ENCODE data around the gene LCLAT1. TPM values are rescaled to one million over a fixed set of nuclear protein-coding genes. Genes with fewer than 3 reads are reported as not detected.

Gene LCLAT1
- total RNA-seq, 1 experiment from 2014 or later = 32.9 TPM

DNA sequence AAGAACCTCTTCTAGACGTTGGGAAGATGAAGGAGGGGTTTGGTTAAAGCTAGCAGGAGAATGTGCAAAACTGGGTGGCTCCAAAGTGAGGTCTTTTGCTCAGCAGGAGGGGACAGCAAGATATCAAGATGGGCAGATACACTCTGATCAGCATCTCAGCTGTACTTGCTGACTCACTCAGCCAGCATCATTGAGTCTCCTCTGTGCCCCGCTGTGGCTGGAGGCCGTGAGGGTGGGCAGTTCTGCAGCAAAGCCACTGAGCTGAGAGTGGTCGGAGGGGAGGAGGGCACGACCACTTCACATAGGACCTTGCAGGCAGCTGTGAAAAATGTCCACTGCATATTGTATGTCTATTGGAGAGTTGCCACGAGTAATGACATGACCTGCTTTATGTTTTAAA, 208.2 kb downstream of the LCLAT1 start:
- no peak overlapping the region for H2BK20ac ChIP-seq (ENCODE audit: low read depth, low read length, poor library complexity, severe bottlenecking)
- no CpG with 5 or more reads among the region's 6 CpGs for WGBS (ENCODE audit: extremely low coverage, insufficient read length, low lambda C conversion rate)
- H3K79me1 ChIP-seq (ENCODE audit: insufficient read depth, low read depth, low read length, poor library complexity, severe bottlenecking) = no peaks in the 10 kb centered on the region
- Mint-ChIP-seq H3K27me3 (ENCODE audit: low read depth) (peaks cover 59% of the 10 kb centered on the region), H3K4me3 (no peak overlapping the region), H3K36me3 (ENCODE audit: insufficient read depth in 1 of 3, low read depth in 3 of 3) (no peaks in the 10 kb centered on the region), H3K4me1 (peaks cover 20 to 34% of the 10 kb centered on the region in 2 experiments), H3K9me3 (no peaks in the 10 kb centered on the region), H3K27ac (no peak overlapping the region)
- H3K18ac ChIP-seq (ENCODE audit: insufficient read length, low read depth, low read length) = no peak overlapping the region
- no peak overlapping the region for H2AK5ac ChIP-seq (ENCODE audit: insufficient read length, low read length)
- no peak overlapping the region for H4K5ac ChIP-seq (ENCODE audit: insufficient read length, low read depth, low read length)
- H2BK120ac ChIP-seq (ENCODE audit: low read depth, low read length, poor library complexity, severe bottlenecking) = no peak overlapping the region
- H3K23me2 ChIP-seq (ENCODE audit: insufficient read length, low read depth, low read length, poor library complexity, severe bottlenecking) = no peaks in the 10 kb centered on the region
- no peak overlapping the region for H4K91ac ChIP-seq (ENCODE audit: insufficient read length, low read depth, low read length)
- H2BK5ac ChIP-seq (ENCODE audit: insufficient read length, low read length) = no peak overlapping the region
- no peaks in the 10 kb centered on the region for H4K20me1 ChIP-seq (ENCODE audit: control insufficient read depth, insufficient read depth, insufficient read length)
- H3K4ac ChIP-seq (ENCODE audit: low read depth, low read length) = no peak overlapping the region
- no peak overlapping the region for H3K27ac ChIP-seq (ENCODE audit: insufficient read length, low read depth, low read length)
- H3K56ac ChIP-seq (ENCODE audit: insufficient read length, low read depth, low read length) = no peak overlapping the region
- no peak overlapping the region for H2AFZ ChIP-seq (ENCODE audit: low read length)
- H3K79me2 ChIP-seq (ENCODE audit: insufficient read depth, low read length) = no peaks in the 10 kb centered on the region
- no peak overlapping the region for H4K8ac ChIP-seq (replicated peaks; ENCODE audit: insufficient read length, low read depth, low read length)
- TF ChIP-seq, protein P1, sequence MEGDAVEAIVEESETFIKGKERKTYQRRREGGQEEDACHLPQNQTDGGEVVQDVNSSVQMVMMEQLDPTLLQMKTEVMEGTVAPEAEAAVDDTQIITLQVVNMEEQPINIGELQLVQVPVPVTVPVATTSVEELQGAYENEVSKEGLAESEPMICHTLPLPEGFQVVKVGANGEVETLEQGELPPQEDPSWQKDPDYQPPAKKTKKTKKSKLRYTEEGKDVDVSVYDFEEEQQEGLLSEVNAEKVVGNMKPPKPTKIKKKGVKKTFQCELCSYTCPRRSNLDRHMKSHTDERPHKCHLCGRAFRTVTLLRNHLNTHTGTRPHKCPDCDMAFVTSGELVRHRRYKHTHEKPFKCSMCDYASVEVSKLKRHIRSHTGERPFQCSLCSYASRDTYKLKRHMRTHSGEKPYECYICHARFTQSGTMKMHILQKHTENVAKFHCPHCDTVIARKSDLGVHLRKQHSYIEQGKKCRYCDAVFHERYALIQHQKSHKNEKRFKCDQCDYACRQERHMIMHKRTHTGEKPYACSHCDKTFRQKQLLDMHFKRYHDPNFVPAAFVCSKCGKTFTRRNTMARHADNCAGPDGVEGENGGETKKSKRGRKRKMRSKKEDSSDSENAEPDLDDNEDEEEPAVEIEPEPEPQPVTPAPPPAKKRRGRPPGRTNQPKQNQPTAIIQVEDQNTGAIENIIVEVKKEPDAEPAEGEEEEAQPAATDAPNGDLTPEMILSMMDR (conservative IDR thresholded peaks at IDR 0.05) = no peak
- no peak overlapping the region for H2BK12ac ChIP-seq (ENCODE audit: insufficient read length, low read depth, low read length)
- no peak overlapping the region for H3K9ac ChIP-seq (ENCODE audit: extremely low read depth, insufficient read length, low read length)
- H3T11ph ChIP-seq (ENCODE audit: low read length) = no peak overlapping the region
- no peak for DNase-seq
- H2BK15ac ChIP-seq (ENCODE audit: low read depth, low read length) = no peak overlapping the region
- H3K23ac ChIP-seq (ENCODE audit: insufficient read length, low read depth, low read length) = no peak overlapping the region
- H3K27me3 ChIP-seq (ENCODE audit: insufficient read depth, low read length) = no peaks in the 10 kb centered on the region; the same call in 1 of the 2 replicates
- no peak overlapping the region for H3K14ac ChIP-seq (ENCODE audit: insufficient read depth, low read length)
- no peaks in the 10 kb centered on the region for H3K9me3 ChIP-seq (ENCODE audit: control insufficient read depth, low read depth, low read length)
- H3K4me2 ChIP-seq (ENCODE audit: insufficient read depth, insufficient read length, low read length) = no peak overlapping the region
- H3K4me1 ChIP-seq (ENCODE audit: insufficient read depth, low read length) = peaks cover 9% of the 10 kb centered on the region; the same call in 1 of the 2 replicates

All from H9 (cell line).